ENCODE data around the gene NOC2L.
"Not testable (repeated sequence)": the region's sequence is repeated elsewhere in the genome, so short reads cannot be mapped to it uniquely, and the experiment has no call there.

NOC2L gene

GRCh38 chr1:946811-947210 lies 12.2 kb downstream of the NOC2L start:
- not testable (repeated sequence) for H3K9ac ChIP-seq (ENCODE audit: low read length); H3K27me3 ChIP-seq (ENCODE audit: control insufficient read depth, insufficient read depth, low read length); H3K4me1 ChIP-seq (ENCODE audit: control insufficient read depth, insufficient read depth, low read length); H3K27ac ChIP-seq (ENCODE audit: low read depth, low read length); H3K4me3 ChIP-seq (ENCODE audit: low read length)
- H3K36me3 ChIP-seq (ENCODE audit: control insufficient read depth, insufficient read depth, low read length): peaks cover 21% of the 10 kb centered on the region

DNA sequence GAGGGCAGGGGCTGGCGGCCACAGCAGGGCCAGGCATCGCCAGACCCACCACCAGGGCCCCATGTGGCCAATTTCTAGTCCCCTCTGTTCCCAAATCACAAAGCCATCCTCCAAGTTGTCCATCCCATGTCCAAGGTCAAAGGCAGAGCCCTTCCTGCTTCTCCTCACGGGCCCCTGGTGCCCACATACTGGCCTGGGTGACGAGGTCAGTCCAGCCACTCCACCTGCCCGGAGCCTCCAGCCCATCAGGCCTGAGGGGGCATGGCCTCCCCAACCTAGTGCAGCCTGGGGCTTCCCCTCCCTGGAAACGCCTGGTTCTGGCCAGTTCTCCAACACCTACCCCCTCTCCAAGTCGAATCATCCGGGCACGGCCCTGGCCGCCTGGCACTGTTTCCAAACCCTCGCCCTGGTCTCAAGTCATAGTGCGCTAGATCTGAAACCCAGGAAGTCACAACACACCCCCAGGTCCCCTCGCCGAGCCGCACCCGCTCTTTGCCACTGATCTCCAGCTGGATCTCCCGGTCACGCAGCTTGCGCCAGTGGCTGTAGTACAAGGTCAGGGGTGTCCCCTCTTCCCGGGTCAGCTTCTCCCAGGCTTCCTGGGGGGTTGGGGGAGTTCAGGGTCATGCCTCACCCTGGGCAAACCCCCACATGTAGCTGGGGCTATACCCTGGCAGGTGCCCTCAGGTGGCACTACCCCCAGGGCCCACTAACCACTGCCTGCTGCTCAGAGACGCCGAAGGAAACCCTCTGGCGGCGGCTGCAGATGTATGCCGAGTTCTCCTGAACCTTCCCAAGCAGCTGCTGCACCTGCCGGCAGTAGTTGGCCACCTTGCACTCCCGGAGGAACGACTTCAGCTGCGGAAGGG lies 13.1 kb downstream of the NOC2L start:
- no peak overlapping the region for H3K27ac ChIP-seq (ENCODE audit: low read depth, low read length)

GRCh38 chr1:944341-945325 lies 14.4 kb downstream of the NOC2L start:
- peaks cover 7% of the 10 kb centered on the region for H3K4me1 ChIP-seq (ENCODE audit: control insufficient read depth, insufficient read depth, low read length)
- H3K4me3 ChIP-seq (ENCODE audit: low read length): no peak overlapping the region
- H3K36me3 ChIP-seq (ENCODE audit: control insufficient read depth, insufficient read depth, low read length): peaks cover 11% of the 10 kb centered on the region
- peaks cover 18% of the 10 kb centered on the region for H3K27me3 ChIP-seq (ENCODE audit: control insufficient read depth, insufficient read depth, low read length)
- H3K9ac ChIP-seq (ENCODE audit: low read length): no peak overlapping the region
- H3K27ac ChIP-seq (ENCODE audit: low read depth, low read length): no peak overlapping the region

More for the DNA sequence above, 13.1 kb downstream of the NOC2L start:
- H3K4me3 ChIP-seq (ENCODE audit: low read length): no peak overlapping the region
- H3K27me3 ChIP-seq (ENCODE audit: control insufficient read depth, insufficient read depth, low read length): peaks cover 8% of the 10 kb centered on the region
- no peaks in the 10 kb centered on the region for H3K4me1 ChIP-seq (ENCODE audit: control insufficient read depth, insufficient read depth, low read length)
- no peak overlapping the region for H3K9ac ChIP-seq (ENCODE audit: low read length)
- peaks cover 21% of the 10 kb centered on the region for H3K36me3 ChIP-seq (ENCODE audit: control insufficient read depth, insufficient read depth, low read length)

GRCh38 chr1:943545-944340 lies 15.3 kb downstream of the NOC2L start:
- Histone ChIP-seq H3K9ac (ENCODE audit: low read length) (no peak overlapping the region), H3K4me3 (ENCODE audit: low read length) (no peak overlapping the region), H3K36me3 (ENCODE audit: control insufficient read depth, insufficient read depth, low read length) (peaks cover 11% of the 10 kb centered on the region), H3K27ac (ENCODE audit: low read depth, low read length) (peak overlapping the region; percentile 45), H3K4me1 (ENCODE audit: control insufficient read depth, insufficient read depth, low read length) (peaks cover 7% of the 10 kb centered on the region), H3K27me3 (ENCODE audit: control insufficient read depth, insufficient read depth, low read length) (peaks cover 26% of the 10 kb centered on the region)

DNA sequence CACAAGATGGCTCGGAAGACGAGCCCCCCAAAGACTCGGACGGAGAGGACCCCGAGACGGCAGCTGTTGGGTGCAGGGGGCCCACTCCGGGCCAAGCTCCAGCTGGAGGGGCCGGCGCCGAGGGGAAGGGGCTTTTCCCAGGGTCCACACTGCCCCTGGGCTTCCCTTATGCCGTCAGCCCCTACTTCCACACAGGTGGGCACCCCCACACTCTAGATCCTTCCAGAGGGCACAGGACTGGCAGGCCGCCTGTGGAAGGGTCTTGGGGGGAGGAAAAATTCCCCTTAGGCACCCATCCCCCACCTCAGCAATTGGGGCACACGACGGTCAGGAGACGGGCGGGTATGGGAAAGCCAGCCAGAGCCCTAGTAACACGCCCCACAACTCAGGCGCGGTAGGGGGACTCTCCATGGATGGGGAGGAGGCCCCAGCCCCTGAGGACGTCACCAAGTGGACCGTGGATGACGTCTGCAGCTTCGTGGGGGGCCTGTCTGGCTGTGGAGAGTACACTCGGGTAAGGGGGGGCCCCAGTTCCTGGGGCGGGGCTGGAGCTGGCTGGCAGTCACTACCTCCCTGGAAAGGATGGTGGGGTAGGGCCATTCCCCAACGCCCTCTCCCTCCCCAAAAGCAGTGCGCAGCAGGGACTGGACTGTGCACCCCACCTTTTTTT lies 16.1 kb downstream of the NOC2L start:
- H3K27me3 ChIP-seq (ENCODE audit: control insufficient read depth, insufficient read depth, low read length): peaks cover 31% of the 10 kb centered on the region
- peaks cover 7% of the 10 kb centered on the region for H3K4me1 ChIP-seq (ENCODE audit: control insufficient read depth, insufficient read depth, low read length)
- peaks cover 9% of the 10 kb centered on the region for H3K36me3 ChIP-seq (ENCODE audit: control insufficient read depth, insufficient read depth, low read length)
- no peak overlapping the region for H3K4me3 ChIP-seq (ENCODE audit: low read length)
- H3K27ac ChIP-seq (ENCODE audit: low read depth, low read length): peak overlapping the region; percentile 45
- H3K9ac ChIP-seq (ENCODE audit: low read length): no peak overlapping the region

DNA sequence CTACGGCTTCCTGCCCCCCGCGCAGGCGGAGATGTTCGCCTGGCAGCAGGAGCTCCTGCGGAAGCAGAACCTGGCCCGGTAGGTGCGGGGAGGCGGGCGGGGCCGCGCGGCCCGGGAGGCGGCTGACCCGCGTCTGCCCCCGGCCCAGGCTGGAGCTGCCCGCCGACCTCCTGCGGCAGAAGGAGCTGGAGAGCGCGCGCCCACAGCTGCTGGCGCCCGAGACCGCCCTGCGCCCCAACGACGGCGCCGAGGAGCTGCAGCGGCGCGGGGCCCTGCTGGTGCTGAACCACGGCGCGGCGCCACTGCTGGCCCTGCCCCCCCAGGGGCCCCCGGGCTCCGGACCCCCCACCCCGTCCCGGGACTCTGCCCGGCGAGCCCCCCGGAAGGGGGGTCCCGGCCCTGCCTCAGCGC lies 16.6 kb downstream of the NOC2L start:
- Histone ChIP-seq H3K4me3 (ENCODE audit: low read length) (no peak overlapping the region), H3K36me3 (ENCODE audit: control insufficient read depth, insufficient read depth, low read length) (peaks cover 4% of the 10 kb centered on the region), H3K27me3 (ENCODE audit: control insufficient read depth, insufficient read depth, low read length) (peaks cover 31% of the 10 kb centered on the region), H3K27ac (ENCODE audit: low read depth, low read length) (peak overlapping the region; percentile 10), H3K9ac (ENCODE audit: low read length) (no peak overlapping the region), H3K4me1 (ENCODE audit: control insufficient read depth, insufficient read depth, low read length) (peaks cover 7% of the 10 kb centered on the region)

DNA sequence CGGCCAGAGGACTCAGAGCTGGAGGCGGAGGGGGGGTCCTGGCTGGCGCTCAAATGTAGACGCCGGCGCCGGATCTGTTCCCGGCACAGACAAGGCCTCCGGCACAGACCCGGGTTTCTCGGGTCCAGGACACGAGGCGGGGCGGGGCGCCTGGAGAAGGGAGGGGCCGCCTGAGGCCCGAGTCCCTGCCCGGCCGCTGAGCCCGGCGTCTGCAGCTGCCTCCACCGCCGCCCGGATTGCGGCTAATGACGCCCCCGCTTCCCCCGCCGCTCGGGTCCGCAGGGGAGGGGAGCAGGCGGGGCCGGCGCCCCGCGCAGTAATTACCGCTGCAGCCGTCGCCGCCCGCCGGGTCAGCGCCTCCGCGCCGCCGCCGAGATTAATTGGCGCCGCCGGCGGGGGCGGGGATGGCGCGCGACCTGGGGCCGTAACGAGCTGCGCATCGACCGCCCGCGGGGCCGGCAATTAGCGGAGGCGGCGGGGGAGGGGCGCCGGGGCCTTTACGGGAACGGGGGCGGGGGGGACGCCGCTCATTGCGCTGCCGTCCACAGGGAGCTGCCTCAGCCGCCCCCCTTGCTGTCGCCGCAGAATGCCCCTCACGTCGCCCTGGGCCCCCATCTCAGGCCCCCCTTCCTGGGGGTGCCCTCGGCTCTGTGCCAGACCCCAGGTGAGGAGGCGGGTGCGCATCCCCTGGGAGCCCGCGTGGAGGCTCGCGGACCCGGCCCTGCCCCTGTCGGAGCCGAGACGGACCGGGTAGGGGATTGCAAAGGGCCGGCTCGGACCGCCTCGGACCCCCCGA lies 17.3 kb downstream of the NOC2L start:
- Histone ChIP-seq H3K36me3 (ENCODE audit: control insufficient read depth, insufficient read depth, low read length) (no peaks in the 10 kb centered on the region), H3K9ac (ENCODE audit: low read length) (no peak overlapping the region), H3K4me1 (ENCODE audit: control insufficient read depth, insufficient read depth, low read length) (peaks cover 7% of the 10 kb centered on the region), H3K4me3 (ENCODE audit: low read length) (peak overlapping the region; percentile 43), H3K27me3 (ENCODE audit: control insufficient read depth, insufficient read depth, low read length) (peaks cover 31% of the 10 kb centered on the region), H3K27ac (ENCODE audit: low read depth, low read length) (peak overlapping the region; percentile 48)

- Histone ChIP-seq H3K4me3 (ENCODE audit: low read length) (peak overlapping the region; percentile 43), H3K4me1 (ENCODE audit: control insufficient read depth, insufficient read depth, low read length) (peaks cover 7% of the 10 kb centered on the region), H3K36me3 (ENCODE audit: control insufficient read depth, insufficient read depth, low read length) (no peaks in the 10 kb centered on the region), H3K27ac (ENCODE audit: low read depth, low read length) (peak overlapping the region; percentile 48), H3K27me3 (ENCODE audit: control insufficient read depth, insufficient read depth, low read length) (peaks cover 31% of the 10 kb centered on the region), H3K9ac (ENCODE audit: low read length) (no peak overlapping the region)
These were observed 18.0 kb downstream of the NOC2L start for GRCh38 chr1:941015-941587.

- peak overlapping the region; percentile 48 for H3K27ac ChIP-seq (ENCODE audit: low read depth, low read length)
- peaks cover 35% of the 10 kb centered on the region for H3K27me3 ChIP-seq (ENCODE audit: control insufficient read depth, insufficient read depth, low read length)
- H3K4me1 ChIP-seq (ENCODE audit: control insufficient read depth, insufficient read depth, low read length): peaks cover 7% of the 10 kb centered on the region
- H3K9ac ChIP-seq (ENCODE audit: low read length): no peak overlapping the region
- H3K4me3 ChIP-seq (ENCODE audit: low read length): peak overlapping the region; percentile 43
- no peaks in the 10 kb centered on the region for H3K36me3 ChIP-seq (ENCODE audit: control insufficient read depth, insufficient read depth, low read length)
These were observed 18.7 kb downstream of the NOC2L start for GRCh38 chr1:940107-941014.

DNA sequence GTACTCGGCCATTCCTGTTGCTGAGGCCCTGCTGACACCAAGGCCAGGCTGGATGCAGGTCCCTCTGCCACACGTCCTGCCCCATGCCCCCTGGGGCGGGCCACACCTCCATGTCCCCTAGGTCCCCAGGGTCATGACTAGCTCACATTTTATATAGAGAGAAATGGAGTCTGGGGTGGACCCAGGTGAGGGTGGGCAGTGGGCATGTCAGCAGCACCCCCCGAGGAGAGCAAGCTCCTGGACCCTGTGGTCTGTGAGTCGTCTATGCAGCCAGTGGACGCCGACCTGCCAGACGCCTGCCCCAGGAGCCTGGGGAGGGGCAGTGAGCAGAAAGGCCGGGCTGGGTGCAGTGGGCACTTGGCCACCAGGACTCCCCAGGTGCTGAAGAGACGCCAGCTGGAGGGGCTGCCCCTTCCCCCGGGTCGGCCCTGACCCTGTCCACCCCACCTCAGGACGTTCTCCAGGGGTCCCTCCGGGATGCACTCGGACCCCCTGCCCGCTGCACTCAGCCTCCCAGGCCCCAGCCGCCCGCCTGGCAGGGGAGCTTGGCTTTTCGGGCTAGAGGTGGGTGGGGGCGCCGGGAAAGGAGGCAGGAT lies 19.4 kb downstream of the NOC2L start:
- Histone ChIP-seq H3K9ac (ENCODE audit: low read length) (no peak overlapping the region), H3K27ac (ENCODE audit: low read depth, low read length) (no peak overlapping the region), H3K27me3 (ENCODE audit: control insufficient read depth, insufficient read depth, low read length) (peaks cover 41% of the 10 kb centered on the region), H3K4me3 (ENCODE audit: low read length) (peak overlapping the region; percentile 21), H3K36me3 (ENCODE audit: control insufficient read depth, insufficient read depth, low read length) (no peaks in the 10 kb centered on the region), H3K4me1 (ENCODE audit: control insufficient read depth, insufficient read depth, low read length) (peaks cover 7% of the 10 kb centered on the region)

All from rectal smooth muscle tissue (tissue), 1 donor.